MM.1S (cell line): Measurements from ENCODE around the gene CISD3.
A peak's percentile ranks its signal among the peaks of the same experiment; 100 is the strongest.

Source experiments
- DNase-seq: peaks from one replicate; pipeline ENCODE4 v3.0.0-alpha.2; 2015
- H2AFZ ChIP-seq: fragments of 300-600 bp; sonication (generic); 2 replicates; pipeline ENCODE4 v1.6.0; 2016; ENCODE audit warnings: antibody characterized with exemption, low read length
- H3F3A ChIP-seq: fragments of 300-600 bp; sonication (generic); 2 replicates; pipeline ENCODE4 v1.6.1; 2016; ENCODE audit warnings: mild to moderate bottlenecking, antibody characterized with exemption, low read length, moderate library complexity, mixed read lengths; ENCODE audit not compliant: insufficient read depth
- H3K27ac ChIP-seq: fragments of 300-600 bp; sonication (generic); 2 replicates; pipeline ENCODE4 v1.5.1; 2016; ENCODE audit warnings: mild to moderate bottlenecking, low read length
- H3K27me3 ChIP-seq: fragments of 300-600 bp; sonication (generic); replicated peaks from 2 replicates; pipeline ENCODE4 v1.6.0; 2016; ENCODE audit warnings: low read length; ENCODE audit not compliant: insufficient read depth
- H3K36me3 ChIP-seq: fragments of 300-600 bp; sonication (generic); replicated peaks from 2 replicates; pipeline ENCODE4 v1.6.1; 2016; ENCODE audit warnings: mild to moderate bottlenecking, low read length, mixed read lengths; ENCODE audit not compliant: insufficient read depth
- H3K4me1 ChIP-seq: fragments of 300-600 bp; sonication (generic); 2 replicates; pipeline ENCODE4 v1.6.1; 2016; ENCODE audit warnings: low read length, mixed read lengths
- H3K4me2 ChIP-seq: fragments of 300-600 bp; sonication (generic); 2 replicates; pipeline ENCODE4 v1.6.0; 2016; ENCODE audit warnings: low read depth, low read length
- H3K4me3 ChIP-seq: fragments of 300-600 bp; sonication (generic); 2 replicates; pipeline ENCODE4 v1.5.1; 2016; ENCODE audit warnings: low read length, mixed read lengths
- H3K79me2 ChIP-seq: fragments of 300-600 bp; sonication (generic); 2 replicates; pipeline ENCODE4 v1.6.1; 2016; ENCODE audit warnings: mixed run types, low read length, mixed read lengths
- H3K9ac ChIP-seq: fragments of 300-600 bp; sonication (generic); 2 replicates; pipeline ENCODE4 v1.6.1; 2016; ENCODE audit warnings: low read length, mixed read lengths
- H3K9me2 ChIP-seq: fragments of 300-600 bp; sonication (generic); replicated peaks from 2 replicates; pipeline ENCODE4 v1.6.1; 2016; ENCODE audit warnings: mild to moderate bottlenecking, low read length, mixed read lengths; ENCODE audit not compliant: insufficient read depth
- H3K9me3 ChIP-seq: fragments of 300-600 bp; sonication (generic); replicated peaks from 2 replicates; pipeline ENCODE4 v1.6.1; 2016; ENCODE audit warnings: mild to moderate bottlenecking, low read length, mixed read lengths; ENCODE audit not compliant: insufficient read depth
- H4K20me1 ChIP-seq: fragments of 300-600 bp; sonication (generic); 2 replicates; pipeline ENCODE4 v1.6.1; 2016; ENCODE audit warnings: mild to moderate bottlenecking, low read length, moderate library complexity, mixed read lengths; ENCODE audit not compliant: insufficient read depth
- EZH2 ChIP-seq: fragments of 300-600 bp; sonication (generic); optimal IDR thresholded peaks from 2 replicates; pipeline ENCODE3; 2017; ENCODE audit warnings: low read depth, mild to moderate bottlenecking, antibody characterized with exemption, low read length, mixed read lengths
- EZH2phosphoT487 ChIP-seq: fragments of 300-600 bp; sonication (generic); IDR thresholded peaks from 2 replicates; pipeline ENCODE4 v1.6.1; 2018; ENCODE audit warnings: antibody characterized with exemption, low read length
- TF ChIP-seq, protein P1 (sequence below): fragments of 300-600 bp; sonication (generic); IDR thresholded peaks from 2 replicates; pipeline ENCODE4 v1.5.1; 2016; ENCODE audit warnings: antibody characterized with exemption, low read length, mixed read lengths

CISD3 gene

DNA sequence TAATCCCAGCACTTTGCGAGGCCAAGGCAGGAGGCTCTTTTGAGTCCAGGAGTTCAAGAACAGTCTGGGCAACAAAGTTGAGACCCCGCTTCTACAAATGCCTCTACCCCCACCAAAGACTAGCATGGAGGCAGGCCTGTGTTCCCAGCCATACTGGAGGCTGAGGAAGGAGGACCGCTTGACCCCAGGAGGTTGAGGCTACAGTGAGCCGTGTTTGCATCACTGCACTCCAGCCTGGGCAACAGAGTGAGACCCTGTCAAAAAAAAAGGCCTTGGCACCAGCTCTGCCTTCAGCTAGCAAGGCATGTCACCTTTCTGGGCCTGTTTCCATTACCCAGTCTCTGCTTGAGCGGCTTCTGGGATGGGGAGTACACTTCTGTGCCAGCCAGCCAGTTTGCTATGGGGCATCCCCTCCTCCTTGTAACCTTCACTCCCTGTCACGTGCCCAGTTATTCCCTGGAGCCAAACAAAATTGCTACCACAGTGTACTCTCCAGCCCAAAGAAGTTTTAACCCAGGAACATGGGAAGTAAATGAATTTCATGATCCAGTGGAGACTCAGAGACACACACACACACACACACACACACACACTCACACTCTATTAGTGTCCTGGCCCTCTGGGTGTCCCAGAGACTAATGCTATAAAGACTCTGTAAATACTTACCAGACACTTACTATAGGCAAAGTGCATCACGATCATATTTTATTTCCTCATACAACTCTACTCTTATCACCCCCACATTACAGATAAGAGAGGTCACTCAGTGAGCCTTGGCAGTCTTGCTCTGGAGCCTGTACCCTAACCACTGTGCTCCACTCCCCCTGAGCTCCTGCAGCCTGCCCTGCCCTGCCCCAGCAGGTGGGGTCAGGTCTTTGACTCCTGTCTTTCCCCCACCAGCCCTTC, 2.5 kb downstream of the CISD3 start:
- Histone ChIP-seq H3K4me2 (no peak overlapping the region), H2AFZ (no peak overlapping the region), H3K27me3 (no peaks in the 10 kb centered on the region), H3K4me3 (no peak overlapping the region), H3K79me2 (peaks cover 14% of the 10 kb centered on the region), H3K9me3 (no peaks in the 10 kb centered on the region), H3K9me2 (no peaks in the 10 kb centered on the region), H3F3A (peaks cover 19% of the 10 kb centered on the region), H4K20me1 (no peaks in the 10 kb centered on the region), H3K27ac (no peak overlapping the region), H3K9ac (no peak overlapping the region), H3K4me1 (0 out of 2 replicates have a peak, but pooled peaks cover 4% of the 10 kb centered on the region), H3K36me3 (no peaks in the 10 kb centered on the region)
- no peak for DNase-seq
- TF ChIP-seq, protein P1, sequence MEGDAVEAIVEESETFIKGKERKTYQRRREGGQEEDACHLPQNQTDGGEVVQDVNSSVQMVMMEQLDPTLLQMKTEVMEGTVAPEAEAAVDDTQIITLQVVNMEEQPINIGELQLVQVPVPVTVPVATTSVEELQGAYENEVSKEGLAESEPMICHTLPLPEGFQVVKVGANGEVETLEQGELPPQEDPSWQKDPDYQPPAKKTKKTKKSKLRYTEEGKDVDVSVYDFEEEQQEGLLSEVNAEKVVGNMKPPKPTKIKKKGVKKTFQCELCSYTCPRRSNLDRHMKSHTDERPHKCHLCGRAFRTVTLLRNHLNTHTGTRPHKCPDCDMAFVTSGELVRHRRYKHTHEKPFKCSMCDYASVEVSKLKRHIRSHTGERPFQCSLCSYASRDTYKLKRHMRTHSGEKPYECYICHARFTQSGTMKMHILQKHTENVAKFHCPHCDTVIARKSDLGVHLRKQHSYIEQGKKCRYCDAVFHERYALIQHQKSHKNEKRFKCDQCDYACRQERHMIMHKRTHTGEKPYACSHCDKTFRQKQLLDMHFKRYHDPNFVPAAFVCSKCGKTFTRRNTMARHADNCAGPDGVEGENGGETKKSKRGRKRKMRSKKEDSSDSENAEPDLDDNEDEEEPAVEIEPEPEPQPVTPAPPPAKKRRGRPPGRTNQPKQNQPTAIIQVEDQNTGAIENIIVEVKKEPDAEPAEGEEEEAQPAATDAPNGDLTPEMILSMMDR, result no peak
- TF ChIP-seq EZH2phosphoT487 (no peak), EZH2 (no peak)

GRCh38 chr17:38733282-38733981, 3.3 kb downstream of the CISD3 start:
- Histone ChIP-seq H3K4me3 (no peak overlapping the region), H3K27ac (no peak overlapping the region), H3K9ac (no peak overlapping the region), H2AFZ (no peak overlapping the region), H3K79me2 (peaks cover 14% of the 10 kb centered on the region), H3K9me2 (no peaks in the 10 kb centered on the region), H3K9me3 (no peaks in the 10 kb centered on the region), H3K4me2 (no peak overlapping the region), H3K4me1 (0 out of 2 replicates have a peak, but pooled peaks cover 4% of the 10 kb centered on the region), H3K36me3 (no peaks in the 10 kb centered on the region), H4K20me1 (no peaks in the 10 kb centered on the region), H3F3A (peaks cover 13% of the 10 kb centered on the region; the same call in 1 of the 2 replicates), H3K27me3 (no peaks in the 10 kb centered on the region)
- no peak for DNase-seq
- TF ChIP-seq, protein P1, result no peak
- TF ChIP-seq EZH2phosphoT487, result no peak
- no peak for TF ChIP-seq EZH2

DNA sequence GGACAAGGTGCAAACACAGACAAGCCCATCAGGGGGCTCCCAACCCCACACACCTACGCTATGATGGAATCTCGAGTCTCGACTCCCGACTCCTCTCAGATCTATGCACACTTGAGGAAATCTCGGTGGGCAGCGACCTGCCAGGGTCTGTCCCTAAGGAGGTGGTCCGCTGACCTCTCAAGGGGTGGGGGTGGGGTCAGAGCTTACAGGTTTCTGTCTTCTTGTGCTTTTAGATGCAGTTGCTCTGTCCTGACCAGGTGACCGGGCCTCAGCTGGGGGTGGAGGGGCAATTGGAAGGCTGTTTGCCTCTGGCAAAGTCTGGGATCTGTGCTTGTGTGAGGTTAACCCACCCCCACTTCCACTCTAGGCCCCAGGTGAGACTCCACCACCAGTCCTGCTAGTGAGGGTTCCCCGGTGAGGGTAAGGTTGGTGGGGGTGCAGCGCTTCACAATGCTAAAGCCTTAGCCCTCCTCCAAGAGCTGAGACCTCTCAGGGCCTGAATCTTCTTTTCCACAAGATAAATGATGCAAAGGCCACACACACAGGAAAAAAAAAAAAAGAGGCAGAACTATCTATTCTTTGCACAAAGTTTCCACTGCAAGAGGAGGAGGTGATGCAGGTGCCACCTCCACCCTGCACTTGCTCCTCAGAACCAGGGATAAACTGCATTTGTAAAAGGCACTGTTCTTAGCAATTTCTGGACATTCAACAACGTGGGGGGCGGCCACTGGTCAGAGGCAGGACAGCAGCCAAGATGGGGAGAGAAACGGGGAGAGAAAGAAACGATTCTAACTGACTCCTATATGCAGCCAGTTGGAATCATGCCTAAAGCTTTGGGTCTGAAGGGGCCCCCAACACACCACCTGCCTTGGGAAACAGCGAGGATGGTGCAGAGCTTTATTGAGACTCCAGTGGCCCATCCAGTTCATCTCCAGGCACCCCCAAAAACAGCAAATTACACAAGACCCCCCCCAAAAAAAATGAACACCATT, 4.1 kb downstream of the CISD3 start:
- Histone ChIP-seq H3K4me3 (no peak overlapping the region), H3K9me2 (no peaks in the 10 kb centered on the region), H3K9me3 (no peaks in the 10 kb centered on the region), H3K4me1 (0 out of 2 replicates have a peak, but pooled peaks cover 4% of the 10 kb centered on the region), H3K9ac (no peak overlapping the region), H3K79me2 (peaks cover 14% of the 10 kb centered on the region), H3K27ac (no peak overlapping the region), H3F3A (peaks cover 6% of the 10 kb centered on the region; the same call in 1 of the 2 replicates), H3K4me2 (no peak overlapping the region), H3K36me3 (no peaks in the 10 kb centered on the region), H3K27me3 (no peaks in the 10 kb centered on the region), H4K20me1 (no peaks in the 10 kb centered on the region), H2AFZ (no peak overlapping the region)
- TF ChIP-seq EZH2, result no peak
- TF ChIP-seq EZH2phosphoT487, result no peak
- TF ChIP-seq, protein P1, result peak; percentile 42
- no peak for DNase-seq
